ENCODE results near the gene MRC2.

- TF ChIP-seq POLR2AphosphoS5 (IDR thresholded peaks at IDR 0.05; ENCODE audit: low read depth, low read length) (no peak), POLR2A (IDR thresholded peaks at IDR 0.05; ENCODE audit: low read depth, low read length) (no peak), TAF1 (IDR thresholded peaks at IDR 0.05; ENCODE audit: borderline replicate concordance, low read depth, low read length) (no peak)
Observed at GRCh38 chr17:62628831-62629555, 1.5 kb downstream of the MRC2 start.
